ENCODE results near the gene CACNA1B.

- no peak for TF ChIP-seq POLR2A (IDR thresholded peaks at IDR 0.05; ENCODE audit: low read depth)
- TF ChIP-seq CTCF (IDR thresholded peaks at IDR 0.05), result no peak
Measured at GRCh38 chr9:138077898-138078540, 200.4 kb downstream of the CACNA1B start.

Measured in esophagus muscularis mucosa (tissue), 3 donors.